HepG2 (cell line): ENCODE data around the gene OR4D5. TPM values are rescaled to one million over a fixed set of nuclear protein-coding genes. Genes with fewer than 3 reads are reported as not detected.

Experiments used
- ATAC-seq: fragments of 200-7000 bp; cut with Tn5 transposase; 3 replicates; pipeline ENCODE4 v1.9.1; 2020; ENCODE audit warnings: mild to moderate bottlenecking, moderate library complexity
- BruUV-seq: library from RNA; stranded (reverse); fragments of 400-500 nt; replicated peaks from 2 replicates; lab custom pipeline; 2021; lab: Mats Ljungman, UMichigan
- CTCF ChIA-PET: fragments of 300-600 bp; formaldehyde crosslinking; extraction: SDS; loops from one replicate; lab custom pipeline; 2021; ENCODE audit warnings: low total read pairs, inconsistent platforms, low intra/inter-chr PET ratio; lab: Yijun Ruan, JAX
- POLR2A ChIA-PET: fragments of 350-600 bp; sonication (Branson Sonifier 250); formaldehyde crosslinking; loops from one replicate; lab custom pipeline; 2020; ENCODE audit warnings: antibody characterized with exemption, inconsistent platforms; lab: Yijun Ruan, JAX
- DNase-seq: peaks from one replicate; pipeline ENCODE4 v3.0.0-alpha.2; 2015; ENCODE audit warnings: low spot score
- FAIRE-seq: peaks from 3 replicates; lab custom pipeline; 2011; peaks lifted over from hg19 to GRCh38; lab: Jason Lieb, UNC
- H2AFZ ChIP-seq: one replicate; pipeline ENCODE4 v1.6.1; 2011; ENCODE audit warnings: low read length, inconsistent platforms
- H3K27ac ChIP-seq: fragments of 300-600 bp; 3 replicates; pipeline ENCODE4 v1.8.0; 2011; ENCODE audit warnings: mixed run types, mild to moderate bottlenecking, mixed read lengths, low read length, inconsistent platforms; ENCODE audit not compliant: insufficient read depth; ENCODE audit errors: extremely low read length
- H3K27me3 ChIP-seq, 2 experiments: fragments of 200-600 bp in 1 of 2; 2 replicates in 1 of 2; 3 replicates in 1 of 2; pipeline versions ENCODE4 v1.6.0 to v1.8.0; 2011; ENCODE audit warnings: low read length in 2 of 2, mild to moderate bottlenecking in 2 of 2, moderate library complexity in 2 of 2, inconsistent platforms in 1 of 2; ENCODE audit not compliant: insufficient read depth in 2 of 2, control insufficient read depth in 1 of 2
- H3K36me3 ChIP-seq, 2 experiments: fragments of 200-600 bp in 1 of 2; replicated peaks in 1 of 2; 2 replicates in 1 of 2; 3 replicates in 1 of 2; pipeline versions ENCODE4 v1.5.1 to v1.8.0; 2011; ENCODE audit warnings: low read length in 2 of 2, inconsistent platforms in 1 of 2; ENCODE audit not compliant: insufficient read depth in 2 of 2, control insufficient read depth in 1 of 2
- H3K4me1 ChIP-seq: 2 replicates; pipeline ENCODE4 v1.5.1; 2012; ENCODE audit warnings: low read length, inconsistent platforms; ENCODE audit not compliant: insufficient read depth
- H3K4me2 ChIP-seq: 2 replicates; pipeline ENCODE4 v1.6.0; 2011; ENCODE audit warnings: low read depth, low read length, inconsistent platforms
- H3K4me3 ChIP-seq, 3 experiments: fragments of 200-600 bp in 1 of 3; sonication (generic), shearing (Covaris generic) in 1 of 3; replicated peaks in 1 of 3; 2 replicates each; pipeline ENCODE4 v1.5.1; 2011 to 2016; ENCODE audit warnings: low read length in 3 of 3, inconsistent platforms in 2 of 3, low read depth in 2 of 3, mild to moderate bottlenecking in 2 of 3, control low read depth in 1 of 3, mixed read lengths in 1 of 3; ENCODE audit not compliant: insufficient read depth in 1 of 3
- H3K79me2 ChIP-seq: one replicate; pipeline ENCODE4 v1.6.1; 2011; ENCODE audit warnings: low read length, inconsistent platforms; ENCODE audit not compliant: insufficient read depth
- H3K9ac ChIP-seq: 2 replicates; pipeline ENCODE4 v1.6.0; 2011; ENCODE audit warnings: mild to moderate bottlenecking, low read depth, low read length, inconsistent platforms; ENCODE audit not compliant: insufficient read depth
- H3K9me3 ChIP-seq: 2 replicates; pipeline ENCODE4 v1.5.1; 2012; ENCODE audit warnings: mild to moderate bottlenecking, low read length
- H4K20me1 ChIP-seq: 2 replicates; pipeline ENCODE4 v1.6.0; 2011; ENCODE audit warnings: inconsistent platforms, mild to moderate bottlenecking, low read length, moderate library complexity; ENCODE audit not compliant: insufficient read depth
- BCLAF1 ChIP-seq: fragments of 450-650 bp; IDR thresholded peaks from 2 replicates; pipeline ENCODE4 v1.6.1; 2017; ENCODE audit warnings: mild to moderate bottlenecking
- ELF1 ChIP-seq: sonication (generic); formaldehyde crosslinking; IDR thresholded peaks from 2 replicates; pipeline ENCODE4 v1.4.0; 2020; ENCODE audit warnings: missing genetic modification reagents
- GLMP ChIP-seq: sonication (generic); formaldehyde crosslinking; IDR thresholded peaks from 2 replicates; pipeline ENCODE4 v1.9.0; 2021; ENCODE audit warnings: missing genetic modification reagents, mild to moderate bottlenecking, borderline replicate concordance
- GTF2F1 ChIP-seq: fragments of 150-350 bp; IDR thresholded peaks from 2 replicates; pipeline ENCODE4 v1.6.1; 2014; ENCODE audit warnings: low read length
- NAIF1 ChIP-seq: sonication (generic); formaldehyde crosslinking; IDR thresholded peaks from 2 replicates; pipeline ENCODE4 v1.5.0; 2020; ENCODE audit warnings: mild to moderate bottlenecking, missing genetic modification reagents, borderline replicate concordance
- THAP9 ChIP-seq: sonication (generic); formaldehyde crosslinking; IDR thresholded peaks from 2 replicates; pipeline ENCODE4; 2020; ENCODE audit warnings: missing genetic modification reagents, mild to moderate bottlenecking, borderline replicate concordance
- THYN1 ChIP-seq: sonication (generic); formaldehyde crosslinking; IDR thresholded peaks from 2 replicates; pipeline ENCODE4 v1.8.1; 2023; ENCODE audit warnings: low read depth, mild to moderate bottlenecking, moderate library complexity, missing genetic modification reagents, borderline replicate concordance
- U2AF1 ChIP-seq: fragments of 200-400 bp; formaldehyde crosslinking; optimal IDR thresholded peaks from 2 replicates; pipeline ENCODE3; 2017; ENCODE audit warnings: mild to moderate bottlenecking, low read depth, low read length
- ZNF687 ChIP-seq: sonication (generic); formaldehyde crosslinking; IDR thresholded peaks from 2 replicates; pipeline ENCODE4 v1.5.1; 2020; ENCODE audit warnings: mild to moderate bottlenecking, missing genetic modification reagents, moderate library complexity
- ZNF83 ChIP-seq: sonication (generic); formaldehyde crosslinking; IDR thresholded peaks from 2 replicates; pipeline ENCODE4 v1.4.0; 2020; ENCODE audit warnings: missing genetic modification reagents, mild to moderate bottlenecking, borderline replicate concordance
- WGBS: methylation state at CpG from one replicate; pipeline ENCODE4 v1.1.6; 2017; ENCODE audit warnings: low lambda C conversion rate; 5-methylcytosine and 5-hydroxymethylcytosine counted together
- in situ Hi-C: cut with HindIII; loops from 2 replicates; pipeline ENCODE4 v1.10.0; 2017; ENCODE audit warnings: low pct_unique_long_range_greater_than_20kb; ENCODE audit not compliant: extremely low pct_ligation_motif_present
- intact Hi-C: fragments of 100-400 bp; cut with micrococcal nuclease; formaldehyde crosslinking; loops from one replicate; pipeline ENCODE4 v1.10.0; 2022; ENCODE audit not compliant: unreplicated experiment
- polyA plus RNA-seq, 8 experiments: library from polyadenylated mRNA; depleted of rRNA in 3 of 8; stranded (reverse) in 7 of 8; unstranded in 1 of 8; fragments of >200 nt; fragmentation: Illumina TruSeq in 4 of 8; extraction: Trizol in 4 of 8; gene quantifications; 2 replicates each; pipeline versions ENCODE4 v1.2.1 to v1.2.3, GENCODE V29; 2011 to 2016; ENCODE audit warnings: low read depth in 4 of 8, missing spikeins in 1 of 8, mixed read lengths in 1 of 8; ENCODE audit not compliant: insufficient read depth in 1 of 8
- total RNA-seq, 5 experiments: library from RNA; depleted of rRNA; stranded (reverse); fragments of >200 nt; fragmentation: Illumina TruSeq; extraction: Trizol; gene quantifications; 2 replicates each; pipeline ENCODE4 v1.2.3, GENCODE V29; 2016; ENCODE audit warnings: low read depth in 1 of 5

OR4D5 gene
- total and polyA plus RNA-seq, 2 of the 13 experiments (the other 11 are each of a cell fraction or from before 2014, with no cell fraction given): not detected

GRCh38 chr11:123977731-123978347 is 38.4 kb downstream of the OR4D5 start, which contains the start of gene OR10S1 (continued):
- no peak for TF ChIP-seq BCLAF1
- TF ChIP-seq THAP9 (CRISPR knock-in tag): no peak
- no peak for TF ChIP-seq THYN1
- TF ChIP-seq, all 625 proteins: peak for 0

GRCh38 chr11:123979311-123979710 is 39.9 kb downstream of the OR4D5 start:
- FAIRE-seq: no peak
- no TSS peak for BruUV-seq
- TF ChIP-seq GTF2F1 (no peak), ZNF83 (CRISPR knock-in tag) (no peak), ELF1 (no peak), U2AF1 (no peak), GLMP (CRISPR knock-in tag) (no peak), ZNF687 (no peak), NAIF1 (CRISPR knock-in tag) (no peak)

More at GRCh38 chr11:123979311-123979710, 39.9 kb downstream of the OR4D5 start:
- ATAC-seq: no peak
- no peak overlapping the region for H3K4me3 ChIP-seq
- no peak overlapping the region for H3K27ac ChIP-seq
- H3K4me2 ChIP-seq: no peak overlapping the region
- H3K36me3 ChIP-seq: no peaks in the 10 kb centered on the region
- H3K79me2 ChIP-seq: no peaks in the 10 kb centered on the region
- H3K27me3 ChIP-seq: no peaks in the 10 kb centered on the region
- H3K4me1 ChIP-seq: no peaks in the 10 kb centered on the region
- peaks cover 9% of the 10 kb centered on the region for H3K9me3 ChIP-seq
- no peak overlapping the region for H3K9ac ChIP-seq
- intact Hi-C loops (no loop called here), in situ Hi-C loops (no loop called here)
- POLR2A ChIA-PET: no interaction called here
- no peak for DNase-seq
- no peak overlapping the region for H2AFZ ChIP-seq
- 4% methylated on average over 5 of the region's 5 CpGs for WGBS
- H4K20me1 ChIP-seq: no peaks in the 10 kb centered on the region
- CTCF ChIA-PET: no interaction called here
